ENCODE data around the gene FIGN.

FIGN gene, protein sequence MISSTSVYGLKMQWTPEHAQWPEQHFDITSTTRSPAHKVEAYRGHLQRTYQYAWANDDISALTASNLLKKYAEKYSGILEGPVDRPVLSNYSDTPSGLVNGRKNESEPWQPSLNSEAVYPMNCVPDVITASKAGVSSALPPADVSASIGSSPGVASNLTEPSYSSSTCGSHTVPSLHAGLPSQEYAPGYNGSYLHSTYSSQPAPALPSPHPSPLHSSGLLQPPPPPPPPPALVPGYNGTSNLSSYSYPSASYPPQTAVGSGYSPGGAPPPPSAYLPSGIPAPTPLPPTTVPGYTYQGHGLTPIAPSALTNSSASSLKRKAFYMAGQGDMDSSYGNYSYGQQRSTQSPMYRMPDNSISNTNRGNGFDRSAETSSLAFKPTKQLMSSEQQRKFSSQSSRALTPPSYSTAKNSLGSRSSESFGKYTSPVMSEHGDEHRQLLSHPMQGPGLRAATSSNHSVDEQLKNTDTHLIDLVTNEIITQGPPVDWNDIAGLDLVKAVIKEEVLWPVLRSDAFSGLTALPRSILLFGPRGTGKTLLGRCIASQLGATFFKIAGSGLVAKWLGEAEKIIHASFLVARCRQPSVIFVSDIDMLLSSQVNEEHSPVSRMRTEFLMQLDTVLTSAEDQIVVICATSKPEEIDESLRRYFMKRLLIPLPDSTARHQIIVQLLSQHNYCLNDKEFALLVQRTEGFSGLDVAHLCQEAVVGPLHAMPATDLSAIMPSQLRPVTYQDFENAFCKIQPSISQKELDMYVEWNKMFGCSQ

DNA sequence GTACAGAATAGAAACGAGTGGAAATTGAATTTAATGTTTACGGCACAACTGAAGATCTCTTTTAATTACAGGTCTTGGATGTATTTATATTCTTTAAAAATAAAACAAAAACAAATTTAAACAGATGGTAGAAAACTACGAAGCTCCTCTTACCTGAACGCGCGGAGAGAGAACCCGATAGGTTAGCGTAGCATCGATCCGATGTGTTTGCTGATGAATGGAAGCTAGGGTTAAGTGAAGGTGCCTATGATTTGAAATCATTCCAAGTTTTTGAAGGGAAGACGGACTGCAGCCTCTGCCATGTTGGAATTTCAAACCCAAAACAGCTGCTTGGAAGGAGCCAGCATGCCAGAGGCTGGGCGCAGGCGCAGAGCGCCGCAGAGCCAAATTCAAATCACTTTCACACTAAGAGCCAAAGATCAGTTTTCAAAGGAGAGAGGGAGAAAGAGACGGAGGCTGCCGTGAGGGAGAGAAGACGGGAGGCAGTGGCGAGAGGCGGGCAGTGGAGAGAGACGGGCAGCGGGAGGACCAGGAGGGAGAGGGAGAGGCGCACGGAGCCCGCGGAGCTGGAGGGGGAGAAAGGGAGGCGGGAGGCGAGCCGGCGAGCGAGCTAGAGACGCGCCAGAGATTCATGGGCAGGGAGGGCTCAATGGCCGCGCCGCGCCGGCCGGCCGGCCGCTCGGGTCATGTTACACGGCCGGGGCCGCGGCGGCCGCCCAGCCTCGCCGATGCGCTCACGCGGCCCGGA lies at the start of gene FIGN:
TSS of gene FIGN (minus strand) at position 324 of the 748 bp plus-strand sequence. CDS start 1,081 bp downstream, outside the sequence.
- no peak for DNase-seq

DNA sequence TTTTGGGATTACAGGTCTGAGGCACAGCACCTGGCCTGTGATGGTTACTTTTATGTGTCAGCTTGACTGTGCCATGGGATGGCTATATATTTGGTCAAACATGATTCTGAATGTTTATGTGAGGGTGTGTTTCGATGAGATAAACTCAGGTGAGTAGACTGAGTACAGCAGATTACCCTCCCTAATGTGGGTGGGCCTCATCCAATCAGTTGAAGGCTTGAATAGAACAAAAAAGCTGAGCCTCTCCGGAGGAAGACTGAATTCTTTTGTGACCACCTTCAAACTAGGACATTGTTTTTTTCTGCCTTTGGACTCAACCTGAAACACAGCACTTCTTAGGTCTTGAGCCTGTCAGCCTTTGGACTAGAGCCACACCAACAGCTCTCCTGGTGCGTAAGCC lies 49.4 kb upstream of the FIGN start:
- no peak for DNase-seq

DNA sequence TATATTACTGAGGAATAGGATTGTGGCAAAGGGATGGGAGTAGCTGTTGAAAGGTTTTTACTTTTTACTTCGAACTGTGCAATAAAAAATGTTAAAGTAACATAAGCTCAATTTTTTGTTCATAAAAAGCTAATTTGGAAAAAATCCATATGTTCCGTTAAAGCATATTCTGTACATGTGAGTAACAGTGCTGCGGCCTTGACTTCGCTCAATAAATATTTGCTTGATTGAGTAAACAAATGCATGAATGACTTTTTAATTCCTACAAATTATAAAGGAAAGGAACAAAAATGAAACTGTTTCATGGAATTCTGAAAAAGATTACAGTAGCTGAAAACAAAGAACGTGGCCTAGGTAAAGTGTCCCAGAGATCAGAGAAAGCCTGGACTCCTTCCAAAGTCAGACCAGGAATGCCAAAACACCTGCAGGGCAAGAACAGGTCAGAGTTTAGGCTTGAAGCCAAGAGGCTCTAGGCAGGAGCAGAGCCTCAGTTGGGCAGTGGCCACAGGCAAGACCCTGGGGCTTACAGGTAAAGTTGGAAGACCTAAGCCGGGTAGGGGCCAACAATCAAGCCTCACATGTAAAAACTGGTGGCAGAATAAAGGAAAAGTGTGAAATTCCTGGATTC lies 44.3 kb upstream of the FIGN start:
- no peak for DNase-seq

DNA sequence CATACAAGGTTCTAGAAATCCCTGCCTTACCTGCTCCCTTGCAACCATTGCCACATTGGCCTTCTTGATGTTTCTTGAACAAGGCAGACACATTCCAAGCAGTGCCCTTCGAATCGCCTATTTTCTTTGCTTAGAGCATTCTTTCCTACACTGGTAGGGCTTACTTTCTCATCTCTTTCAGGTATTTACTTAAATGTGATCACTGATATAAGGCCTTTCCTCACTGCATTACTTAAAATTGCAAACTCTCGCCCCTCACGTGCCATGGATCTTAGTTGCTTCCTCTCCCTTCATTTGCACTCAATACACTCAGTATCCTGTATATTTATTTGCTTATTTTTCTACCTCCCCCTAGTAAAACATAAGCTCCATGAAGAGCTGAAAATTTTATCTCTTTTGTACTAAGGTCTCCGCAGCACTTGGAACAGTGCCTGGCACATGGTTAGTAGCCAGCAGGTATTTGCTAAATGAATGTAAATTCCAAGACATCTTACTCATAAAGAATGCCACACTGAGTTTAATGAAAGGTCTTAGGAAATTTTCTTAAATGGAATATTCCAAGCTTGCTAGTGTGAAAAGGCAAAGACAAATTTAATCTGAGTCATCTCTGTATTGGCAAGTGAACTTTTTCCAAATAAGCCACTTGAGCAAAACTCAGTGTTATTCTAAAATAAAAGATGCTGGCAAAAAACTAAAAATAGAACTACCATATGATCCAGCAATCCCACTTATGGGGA lies 42.4 kb upstream of the FIGN start:
- no peak for DNase-seq

DNA sequence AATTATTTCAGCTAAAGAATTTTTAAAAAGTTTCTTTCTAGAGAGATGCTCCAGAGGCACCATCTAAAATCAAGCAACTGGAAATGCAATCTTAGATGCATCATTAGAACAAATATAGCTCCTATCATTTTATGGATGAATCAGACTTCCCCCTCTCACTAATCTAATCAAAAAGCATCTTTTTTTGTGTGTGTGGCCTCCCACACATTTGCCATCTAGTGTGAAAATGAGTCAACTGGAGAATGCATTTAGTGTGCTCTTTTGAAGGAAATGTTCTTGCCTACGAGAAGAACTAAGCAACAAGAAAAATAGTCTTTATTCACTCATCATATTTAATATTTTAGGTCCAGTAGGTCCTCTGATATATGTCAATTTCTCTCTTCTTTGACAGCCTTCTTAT lies 39.5 kb upstream of the FIGN start:
- DNase-seq: no peak

DNA sequence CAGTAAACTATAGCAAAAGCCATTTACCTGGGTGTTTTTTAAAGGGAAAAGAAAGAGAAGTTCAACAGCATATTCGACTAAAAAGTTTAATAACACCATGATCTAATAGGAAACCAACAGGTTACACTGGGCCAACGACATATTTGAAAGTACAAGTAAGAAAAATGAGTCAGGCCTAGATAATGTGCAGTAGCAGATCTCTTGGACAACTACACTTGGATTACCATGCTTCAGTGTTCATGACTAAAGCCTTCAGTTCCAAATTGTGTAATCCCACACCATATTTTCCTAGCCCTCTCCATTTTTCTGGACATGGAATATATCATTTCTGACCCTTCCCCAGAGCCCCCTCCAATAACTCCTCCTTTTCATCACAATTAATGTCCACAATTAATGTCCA lies 39.1 kb upstream of the FIGN start:
- no peak for DNase-seq

DNA sequence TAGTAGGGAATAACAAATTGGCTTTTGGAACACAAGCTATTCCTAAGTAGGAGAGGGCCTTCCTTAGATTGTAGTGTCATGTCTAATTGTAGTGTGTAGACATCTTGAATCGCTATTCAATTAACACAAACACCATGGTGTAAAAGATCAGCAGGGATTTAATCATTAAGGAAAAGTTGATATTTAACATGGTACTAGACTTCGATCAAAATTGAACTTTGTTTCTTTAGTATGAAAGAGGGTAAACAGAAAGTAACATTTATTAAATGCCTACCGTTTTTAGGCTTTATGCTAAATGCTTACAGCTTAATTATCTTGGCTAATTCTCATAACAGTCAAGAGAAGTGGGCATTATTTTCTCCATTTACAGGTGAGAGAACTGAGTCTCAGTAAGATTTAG lies 37.5 kb upstream of the FIGN start:
- DNase-seq: no peak

DNA sequence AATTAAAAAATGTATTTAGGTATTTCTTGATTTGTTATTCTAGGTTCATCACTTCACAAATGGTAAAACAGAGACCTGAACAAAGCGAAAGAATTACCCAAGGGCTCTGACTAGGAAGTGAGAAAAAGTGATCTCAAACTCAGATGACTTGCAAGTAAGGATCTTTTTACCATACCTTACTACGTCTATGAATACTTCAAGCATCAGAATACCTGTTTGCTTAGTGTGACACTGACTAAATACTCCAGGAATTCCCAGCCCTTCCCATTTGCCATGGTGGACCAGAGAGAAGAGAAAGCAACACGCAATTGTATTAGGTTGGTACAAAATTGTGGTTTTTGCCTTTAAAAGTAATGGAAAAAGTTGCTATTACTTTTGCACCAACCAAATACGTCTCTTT lies 35.8 kb upstream of the FIGN start:
- no peak for DNase-seq

DNA sequence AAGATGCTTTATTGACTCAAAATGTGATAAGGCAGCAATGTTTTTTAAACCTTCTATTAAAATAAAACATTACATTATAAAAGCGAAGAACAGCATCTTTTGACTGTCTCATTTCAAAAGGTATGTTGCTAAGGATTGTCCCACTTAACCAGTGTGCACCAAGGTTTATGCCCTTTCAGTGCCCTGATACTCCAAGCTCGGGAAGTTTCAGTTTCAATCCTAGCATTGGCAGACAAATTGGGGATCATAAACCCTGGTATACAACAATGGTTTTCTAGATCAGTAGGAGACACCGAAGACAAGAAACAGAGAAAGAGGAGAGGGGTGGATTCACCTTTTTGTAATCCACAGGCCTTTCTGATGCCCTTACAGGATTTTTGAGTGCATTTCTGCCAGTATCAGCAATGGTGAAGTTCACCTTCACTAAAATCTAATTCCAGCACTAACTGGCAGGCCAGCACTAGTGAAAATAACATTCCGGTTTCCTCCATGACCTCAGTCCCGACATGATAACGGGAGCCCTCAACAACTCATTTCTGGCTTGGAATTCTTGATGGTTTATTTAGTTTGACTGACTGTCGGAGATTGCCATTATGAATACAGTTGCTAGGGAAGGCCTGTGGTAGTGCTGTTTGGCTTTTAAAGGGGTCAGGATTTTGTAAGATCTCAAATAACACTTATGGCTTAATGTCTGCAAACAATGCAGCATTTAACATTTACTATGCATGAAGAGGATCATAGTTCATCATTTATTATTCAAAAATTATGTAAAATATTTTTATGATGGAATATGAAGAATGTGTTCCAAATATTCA lies 33.3 kb upstream of the FIGN start:
- DNase-seq: no peak

DNA sequence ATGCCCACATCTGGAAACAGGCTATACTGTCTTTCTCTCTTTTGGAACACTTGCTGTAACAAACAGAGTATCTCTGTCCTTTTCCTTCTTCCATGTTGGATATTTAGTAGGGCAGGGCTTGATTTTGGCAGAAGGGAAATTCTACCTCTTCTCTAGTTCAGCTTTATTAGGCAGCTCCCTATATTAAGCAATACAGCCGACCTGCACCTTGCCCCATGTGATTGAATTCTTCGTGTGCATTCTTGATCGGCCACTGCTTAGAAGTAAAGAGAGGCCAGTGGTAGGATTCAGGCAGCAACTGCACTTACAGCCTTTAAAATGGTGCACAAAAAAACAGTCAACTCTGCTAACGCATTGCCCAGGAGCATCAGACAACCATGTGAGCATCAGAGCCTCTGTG lies 31.3 kb upstream of the FIGN start:
- no peak for DNase-seq

DNA sequence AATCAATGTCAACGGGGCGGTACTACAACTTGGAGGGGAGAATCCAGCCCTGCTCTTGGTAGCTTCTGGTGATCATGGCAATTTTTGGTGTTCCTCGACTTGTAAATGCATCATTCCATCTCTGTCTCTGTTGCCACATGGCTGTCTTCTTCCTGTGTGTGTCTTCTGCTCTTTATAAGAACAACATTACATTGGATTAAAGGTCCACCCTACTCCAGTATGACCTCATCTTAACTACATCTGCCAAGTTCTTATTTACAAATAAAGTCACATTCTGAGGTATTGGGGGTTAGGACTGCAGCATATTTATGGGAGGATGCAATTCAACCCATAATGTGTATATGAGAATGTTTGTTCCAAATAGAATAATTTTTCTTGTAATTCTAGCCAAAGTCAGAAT lies 28.8 kb upstream of the FIGN start:
- no peak for DNase-seq

DNA sequence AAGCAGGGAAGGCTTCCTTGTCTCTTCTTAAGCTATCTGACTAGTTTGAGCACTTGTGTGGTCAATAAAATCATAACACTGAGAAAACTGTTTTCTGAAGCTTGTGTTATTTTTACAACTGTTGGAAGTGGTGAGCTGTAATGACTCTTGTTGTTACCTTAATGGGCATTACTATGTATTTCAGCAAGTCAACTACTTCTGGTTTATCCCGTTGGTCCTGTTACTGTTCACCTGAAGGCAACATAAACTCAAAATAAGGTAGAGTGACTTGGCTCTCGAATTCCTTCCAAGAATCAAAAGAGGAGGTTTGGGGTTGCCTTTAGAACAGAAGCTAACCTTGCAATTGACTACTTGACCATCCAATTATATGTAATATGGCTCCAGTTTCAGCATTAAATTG lies 23.2 kb upstream of the FIGN start:
- no peak for DNase-seq

DNA sequence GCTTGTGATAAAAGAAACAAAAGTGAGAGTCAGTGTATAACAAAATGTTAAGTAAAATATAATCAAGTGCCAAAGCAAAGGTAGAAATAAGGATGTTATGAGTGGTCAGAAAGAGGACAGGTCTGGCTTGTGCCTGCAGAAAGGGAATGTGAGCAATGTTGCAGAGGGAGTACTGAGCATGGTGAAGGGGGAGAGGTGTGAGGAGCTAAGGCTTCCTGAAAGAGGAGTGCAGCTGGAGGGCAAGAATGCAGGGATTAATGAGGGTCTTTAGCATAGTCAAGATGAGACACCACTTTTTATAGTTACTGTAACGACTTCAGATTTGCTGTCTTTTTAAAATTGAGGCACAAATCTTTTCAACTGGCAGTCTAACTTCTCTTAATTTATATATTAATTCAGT lies 22.0 kb upstream of the FIGN start:
- no peak for DNase-seq

DNA sequence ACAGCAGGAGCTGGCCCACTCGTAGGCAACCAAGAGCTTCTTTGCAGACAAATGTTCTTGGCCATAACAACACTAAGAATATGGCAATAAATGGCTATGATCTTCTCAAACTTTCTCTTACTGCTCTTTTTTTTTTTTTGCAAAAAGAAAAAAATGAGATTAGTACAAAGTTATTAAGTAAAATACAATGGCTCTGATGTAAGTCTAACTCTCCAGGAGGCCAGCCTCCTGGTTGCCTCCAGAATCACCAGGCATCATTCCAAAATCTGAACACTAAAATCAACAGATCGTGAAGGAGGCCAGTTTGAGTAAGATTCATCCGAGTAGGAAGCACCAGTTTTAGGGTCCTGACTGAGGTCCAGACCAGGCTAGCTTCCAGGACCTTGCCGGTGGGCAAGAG lies 20.8 kb upstream of the FIGN start:
- DNase-seq: no peak

DNA sequence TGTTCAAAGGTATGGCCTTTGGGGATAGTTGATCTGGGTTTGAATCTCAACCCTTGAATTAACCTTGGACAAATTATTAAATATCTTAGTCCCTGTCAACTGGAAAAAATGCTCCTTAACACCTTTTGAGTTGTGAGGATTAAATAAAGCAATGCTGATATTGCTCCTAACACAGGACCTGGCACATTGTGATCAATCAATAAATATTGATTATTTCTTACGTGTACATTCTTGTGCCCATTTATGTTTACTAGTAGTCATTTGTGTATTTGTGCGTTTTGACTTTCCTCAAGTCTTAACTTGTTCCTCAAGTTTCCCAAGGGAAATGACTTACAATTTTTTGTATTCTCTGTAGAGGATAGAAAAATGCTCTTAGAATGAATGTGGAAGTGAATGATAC lies 19.6 kb upstream of the FIGN start:
- DNase-seq: no peak

DNA sequence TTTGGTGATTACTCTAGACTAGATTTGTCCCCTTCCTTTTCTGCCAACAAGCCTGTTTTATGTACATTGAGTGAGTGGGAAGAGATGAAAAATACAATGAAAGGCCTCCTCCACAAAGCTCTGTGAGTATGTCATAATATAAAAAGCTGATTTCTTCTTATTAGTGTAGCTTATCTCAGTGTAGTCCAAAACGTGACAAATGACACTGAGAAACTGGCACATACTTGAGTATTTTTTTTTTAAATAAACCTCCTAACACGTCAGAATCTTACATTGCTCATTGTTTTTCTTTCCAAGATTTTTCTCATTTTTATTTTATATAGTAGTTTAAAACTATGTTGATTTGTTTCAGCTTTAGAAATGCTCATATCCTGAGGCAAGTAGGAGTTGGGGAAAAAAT lies 17.9 kb upstream of the FIGN start:
- no peak for DNase-seq

DNA sequence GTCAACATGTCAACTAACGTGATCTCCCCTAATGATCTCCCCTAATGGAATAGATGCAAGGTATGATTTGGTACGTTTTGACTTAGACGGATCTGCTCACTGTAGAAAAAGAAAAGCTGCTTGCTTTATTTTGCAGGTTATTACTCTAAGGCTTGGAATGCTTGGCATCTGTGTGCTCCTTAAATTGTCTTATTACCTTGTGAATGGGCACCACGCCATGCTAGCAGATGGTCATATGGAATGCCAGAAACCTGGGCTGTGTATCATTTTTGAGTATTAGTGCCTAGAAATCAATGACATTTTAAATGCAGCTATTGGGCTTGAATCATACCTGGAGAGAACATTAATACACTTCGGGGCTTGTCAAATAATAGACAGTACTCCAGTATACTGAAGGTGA lies 16.5 kb upstream of the FIGN start:
- no peak for DNase-seq

DNA sequence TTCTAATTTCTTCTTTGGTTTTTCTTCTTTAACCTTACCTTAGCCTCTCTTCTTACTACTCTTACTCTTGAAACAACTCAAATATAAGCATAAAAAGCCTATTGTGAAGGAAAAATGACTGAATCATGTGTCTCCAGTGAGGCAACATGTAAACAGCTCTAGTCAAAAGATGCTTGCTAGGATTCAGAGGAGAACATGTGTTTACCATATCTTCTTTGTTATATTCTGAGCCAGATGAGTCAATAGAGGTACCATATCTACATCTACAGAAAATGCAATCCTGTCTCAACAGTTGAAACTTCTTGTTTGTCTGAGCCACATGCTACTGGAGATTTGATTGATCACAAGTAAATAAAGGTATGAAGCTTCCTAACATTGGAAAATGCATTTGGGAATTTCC lies 15.9 kb upstream of the FIGN start:
- DNase-seq: no peak

DNA sequence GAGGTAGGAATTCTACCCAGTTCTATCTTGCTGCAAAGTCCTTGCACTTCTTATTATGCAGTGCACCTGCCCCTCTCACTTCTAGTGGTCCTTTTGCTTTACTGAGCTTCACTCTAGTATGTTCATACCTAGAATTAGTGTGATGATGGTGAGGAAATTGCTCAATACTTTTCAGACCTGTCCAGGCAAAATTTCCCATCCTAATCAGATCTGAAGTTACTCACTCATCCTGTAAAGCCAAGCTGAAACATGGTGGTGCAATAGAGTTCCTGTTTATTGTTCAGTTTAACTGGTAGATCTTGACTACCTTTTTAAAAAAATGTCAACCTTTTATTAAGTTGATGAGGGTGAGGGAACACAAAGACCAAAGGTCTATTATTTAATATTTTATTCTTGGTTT lies 12.6 kb upstream of the FIGN start:
- DNase-seq: no peak

DNA sequence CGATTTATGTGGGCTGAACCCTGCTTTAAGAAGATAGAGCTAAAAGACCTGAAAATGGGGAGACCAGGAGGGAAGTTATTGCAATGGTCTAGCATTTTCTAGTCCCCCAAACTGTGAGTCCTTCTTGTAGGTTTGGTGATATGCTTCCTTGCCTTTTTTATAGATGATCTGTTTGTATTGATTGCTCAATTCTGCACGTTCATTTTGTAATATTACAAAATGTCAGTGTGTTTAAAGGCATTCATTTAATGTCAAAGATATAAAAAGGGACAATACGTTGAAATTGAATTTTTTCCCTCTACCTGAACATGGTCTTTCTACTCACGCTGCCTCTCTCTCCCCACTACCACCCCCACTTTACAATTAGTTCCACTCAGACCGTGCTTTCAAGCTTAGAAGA lies 5.6 kb upstream of the FIGN start:
- DNase-seq: no peak

DNA sequence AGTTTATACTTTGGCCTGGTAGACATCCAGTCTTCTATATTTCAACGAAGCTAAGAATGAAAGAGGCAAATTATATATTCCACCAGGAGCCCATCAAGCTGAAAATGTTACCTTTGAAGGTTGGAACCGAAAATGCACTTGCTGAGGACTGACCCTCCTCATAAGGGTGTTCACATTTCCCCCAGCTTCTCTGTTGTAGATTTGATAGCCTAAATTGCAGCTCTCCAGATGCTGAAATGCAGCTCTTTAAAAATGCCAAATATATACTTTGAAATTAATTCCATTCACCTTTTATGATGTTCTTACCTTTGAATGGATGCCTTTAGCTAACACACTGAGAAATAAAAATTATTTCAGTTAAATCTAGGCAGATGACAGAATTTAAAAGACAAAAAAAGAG lies 1.8 kb upstream of the FIGN start:
- DNase-seq: no peak

DNA sequence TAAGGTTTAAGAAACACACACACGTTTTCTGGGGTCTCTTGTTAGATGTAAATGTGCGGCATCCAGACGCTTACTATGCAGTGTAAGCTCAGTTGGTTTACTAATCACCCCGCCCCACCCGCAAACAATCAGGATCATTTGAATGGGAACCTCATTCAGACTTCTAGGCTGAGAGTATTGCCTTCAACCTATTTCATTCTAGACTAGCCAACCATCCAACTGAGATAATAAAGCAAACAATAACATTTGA lies 1.3 kb upstream of the FIGN start:
- DNase-seq: no peak
